NCI-H1436 (cell line): ENCODE data around the gene P4HB.

Source experiments
- DNase-seq: peaks from one replicate; lab custom pipeline; 2025; lab: John Stamatoyannopoulos, UW

P4HB gene

GRCh38 chr17:81810892-81811704, 49.2 kb downstream of the P4HB start:
- no peak for DNase-seq

- no peak for DNase-seq
These were observed 49.9 kb downstream of the P4HB start for GRCh38 chr17:81810476-81810875.

DNA sequence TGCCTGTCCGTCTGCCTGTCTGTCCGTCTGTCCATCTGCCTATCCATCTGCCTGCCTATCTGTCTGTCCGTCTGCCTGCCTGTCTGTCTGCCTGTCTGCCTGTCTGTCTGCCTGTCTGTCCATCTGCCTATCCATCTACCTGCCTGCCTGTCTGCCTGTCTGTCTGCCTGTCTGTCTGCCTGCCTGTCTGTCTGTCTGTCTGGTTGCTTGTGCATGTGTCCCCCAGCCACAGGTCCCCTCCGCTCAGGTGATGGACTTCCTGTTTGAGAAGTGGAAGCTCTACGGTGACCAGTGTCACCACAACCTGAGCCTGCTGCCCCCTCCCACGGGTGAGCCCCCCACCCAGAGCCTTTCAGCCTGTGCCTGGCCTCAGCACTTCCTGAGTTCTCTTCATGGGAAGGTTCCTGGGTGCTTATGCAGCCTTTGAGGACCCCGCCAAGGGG, 50.8 kb downstream of the P4HB start:
- no peak for DNase-seq

DNA sequence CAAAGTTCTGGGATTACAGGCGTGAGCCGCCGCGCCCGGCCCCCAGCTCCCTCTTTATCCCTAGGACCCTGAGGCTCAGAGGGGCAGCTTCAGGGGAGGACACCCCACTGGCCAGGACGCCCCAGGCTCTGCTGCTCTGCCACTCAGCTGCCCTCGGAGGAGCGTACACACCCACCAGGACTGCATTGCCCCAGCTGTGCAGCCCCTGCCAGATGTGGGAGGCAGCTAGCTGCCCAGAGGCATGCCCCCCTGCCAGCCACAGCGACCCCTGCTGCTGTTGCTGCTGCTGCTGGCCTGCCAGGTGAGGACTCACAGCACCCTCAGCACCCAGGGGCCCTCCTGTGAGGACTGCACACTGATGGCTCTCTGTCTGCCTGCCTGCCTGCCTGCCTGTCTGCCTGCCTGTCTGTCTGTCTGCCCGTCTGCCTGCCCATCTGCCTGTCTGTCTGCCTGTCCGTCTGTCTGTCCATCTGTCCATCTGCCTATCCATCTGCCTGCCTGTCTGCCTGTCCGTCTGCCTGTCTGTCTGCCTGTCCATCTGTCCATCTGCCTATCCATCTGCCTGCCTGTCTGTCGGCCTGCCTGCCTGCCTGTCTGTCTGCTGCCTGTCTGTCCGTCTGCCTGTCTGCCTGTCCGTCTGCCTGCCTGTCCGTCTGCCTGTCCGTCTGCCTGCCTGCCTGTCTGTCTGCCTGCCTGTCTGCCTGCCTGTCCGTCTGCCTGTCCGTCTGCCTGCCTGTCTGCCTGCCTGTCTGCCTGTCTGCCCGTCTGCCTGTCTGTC, 51.4 kb downstream of the P4HB start:
- no peak for DNase-seq

GRCh38 chr17:81807839-81808238, 52.5 kb downstream of the P4HB start:
- no peak for DNase-seq

GRCh38 chr17:81807210-81807719, 53.1 kb downstream of the P4HB start:
- DNase-seq = no peak

GRCh38 chr17:81806461-81807209, 53.7 kb downstream of the P4HB start:
- no peak for DNase-seq

DNA sequence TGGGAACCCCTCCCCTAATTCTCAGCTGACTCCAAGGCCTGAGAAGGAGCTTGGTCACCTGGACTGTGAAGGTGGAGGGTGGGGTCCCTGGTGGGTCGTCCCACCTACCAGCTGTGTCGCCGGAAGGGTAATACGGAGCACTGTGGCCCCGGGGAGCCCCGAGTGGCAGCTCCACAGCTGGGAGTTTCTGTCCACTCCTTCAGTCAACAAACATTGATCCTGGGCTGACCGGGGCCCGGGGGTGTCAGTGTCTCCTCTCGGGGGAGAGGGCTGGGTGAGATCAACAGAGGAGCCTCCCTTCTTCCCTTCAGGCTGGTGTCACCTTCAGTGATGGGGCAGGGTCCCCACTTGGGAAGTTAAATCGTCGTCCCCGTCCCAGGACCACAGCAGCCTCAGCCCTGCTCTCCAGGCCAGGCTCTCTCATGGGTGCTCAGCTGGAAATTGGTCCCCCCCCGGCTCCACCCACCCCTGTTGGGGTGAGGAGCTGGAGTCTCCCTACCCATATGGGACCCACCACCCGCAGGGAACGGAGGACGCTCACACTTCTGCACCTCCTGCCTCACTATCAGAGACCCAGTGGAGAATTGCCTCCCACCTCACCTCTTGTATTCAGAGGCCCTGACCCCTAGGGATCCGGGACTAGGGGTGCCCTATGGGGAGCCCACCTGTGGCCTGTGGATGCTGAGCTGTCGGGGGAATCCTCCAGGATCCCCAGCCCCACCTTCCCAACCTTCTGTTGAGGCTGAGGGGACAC, 54.5 kb downstream of the P4HB start:
- DNase-seq = no peak

DNA sequence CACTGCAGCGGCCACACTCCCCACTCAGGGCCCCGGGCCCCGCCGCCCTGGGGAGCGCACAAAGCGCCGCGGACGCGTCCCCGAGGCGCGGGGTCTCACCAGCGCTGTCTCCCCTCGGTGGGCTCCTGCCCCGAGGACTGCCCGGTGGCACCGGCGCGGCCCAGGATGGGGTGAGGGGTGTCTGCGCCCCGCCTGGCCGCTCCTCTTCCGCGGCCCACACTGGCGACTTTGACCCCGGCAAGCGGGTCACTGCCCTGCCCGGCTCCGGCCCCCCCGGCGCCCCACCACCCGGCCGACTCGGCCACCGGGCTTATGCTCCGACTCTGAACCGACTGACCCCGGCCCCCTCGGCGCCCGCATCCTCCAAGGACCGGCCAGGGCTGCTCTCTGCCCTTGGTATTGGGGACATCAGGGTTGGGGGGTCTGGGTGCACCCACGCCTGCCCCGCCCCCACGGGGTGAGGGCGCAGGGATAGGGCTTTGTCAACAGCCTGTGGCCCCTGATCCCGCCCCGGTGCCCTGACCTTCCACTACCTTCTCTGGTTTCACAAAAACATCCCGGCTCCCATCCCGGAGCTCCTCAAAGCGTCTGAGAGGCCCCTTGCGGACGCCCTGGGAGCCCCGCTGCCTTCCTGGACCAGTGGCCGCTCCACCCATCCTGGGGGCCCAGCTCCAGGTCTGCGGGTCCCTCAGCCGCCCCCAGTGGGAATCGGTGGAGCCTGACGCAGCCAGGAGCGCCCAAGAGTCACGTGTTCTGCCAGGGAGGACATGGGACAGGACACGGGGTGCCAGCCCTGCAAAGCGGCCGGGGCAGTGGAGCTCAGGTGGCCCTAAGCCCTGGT, 55.6 kb downstream of the P4HB start:
- no peak for DNase-seq

DNA sequence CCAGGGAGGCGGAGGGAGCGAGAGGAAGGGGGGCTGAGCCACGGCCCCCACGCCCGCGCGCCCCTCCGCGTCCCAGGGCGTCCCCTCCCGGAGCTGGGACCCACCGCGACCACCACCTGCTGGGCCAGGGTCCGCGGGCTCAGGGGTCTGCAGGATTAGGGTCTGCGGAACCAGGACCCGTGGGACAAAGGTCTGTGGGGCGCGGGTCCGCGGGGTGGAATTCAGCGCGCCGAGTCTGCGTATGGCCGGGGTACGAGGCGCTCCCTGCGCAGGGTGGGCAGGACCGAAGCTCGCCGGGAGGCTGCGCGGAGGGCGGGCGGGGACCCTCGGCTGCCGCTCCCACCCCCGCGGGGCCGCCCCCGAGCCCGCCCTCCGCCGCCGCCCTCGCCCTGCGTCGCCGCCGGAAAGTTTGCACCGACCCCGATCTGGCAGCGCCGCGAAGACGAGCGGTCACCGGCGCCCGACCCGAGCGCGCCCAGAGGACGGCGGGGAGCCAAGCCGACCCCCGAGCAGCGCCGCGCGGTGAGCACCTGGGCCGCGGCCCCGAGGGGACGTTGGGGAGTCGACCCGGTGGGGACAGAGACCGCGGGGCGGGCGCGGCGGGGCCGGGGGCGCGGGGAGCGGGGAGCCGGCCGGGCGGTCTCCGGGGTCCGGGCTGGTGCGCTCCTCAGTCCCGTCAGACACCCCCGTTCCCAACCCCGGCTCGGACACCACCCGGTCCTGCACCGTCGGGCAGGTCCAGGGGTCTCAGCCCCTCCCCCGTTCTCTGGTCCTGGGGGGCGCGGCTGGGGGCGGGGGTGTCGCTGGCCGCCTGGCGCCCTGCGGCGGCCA, 56.4 kb downstream of the P4HB start, which contains the start of gene GCGR:
TSS of gene GCGR (plus strand) at position 423 of the 831 bp plus-strand sequence. CDS start 4,869 bp downstream, outside the sequence.
- DNase-seq = no peak

DNA sequence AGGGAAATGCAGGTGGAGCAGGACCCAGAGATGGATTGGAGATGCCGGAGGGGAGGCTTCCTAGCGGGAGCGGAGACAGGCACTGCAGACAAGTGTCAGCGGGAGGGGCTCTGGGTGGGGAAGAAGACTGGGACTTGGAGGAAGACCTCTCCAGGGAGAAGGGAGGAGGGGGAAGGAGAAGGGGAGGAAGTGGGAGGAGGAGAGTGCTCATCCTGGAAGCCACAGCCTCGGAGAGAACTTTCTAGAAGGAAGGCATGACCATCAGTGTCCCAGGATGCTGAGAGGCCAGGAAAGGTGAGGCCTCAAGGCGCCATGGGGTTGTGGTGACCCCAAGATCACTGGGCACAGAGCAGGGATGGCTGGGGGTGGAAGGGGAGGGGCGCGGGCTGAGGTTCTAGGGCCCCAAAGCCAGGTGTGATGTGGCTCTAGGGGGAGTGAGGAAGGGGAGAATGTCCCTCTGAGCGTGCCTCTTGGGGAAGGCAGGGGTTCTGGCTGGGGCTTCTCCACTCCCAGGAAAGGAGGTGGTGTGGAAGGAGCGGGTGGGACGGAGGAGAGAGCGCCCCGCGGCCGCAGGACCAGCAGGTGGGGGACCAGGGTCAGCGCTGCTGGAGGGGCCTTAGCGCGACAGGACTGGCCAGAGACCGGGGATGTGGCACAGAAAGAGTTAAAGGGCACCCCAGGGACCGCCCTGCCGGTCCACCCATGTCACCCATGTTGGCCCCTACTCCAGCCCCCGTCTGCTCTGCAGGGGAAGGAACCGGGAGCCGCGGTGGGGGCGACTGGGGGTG, 57.3 kb downstream of the P4HB start:
- no peak for DNase-seq

GRCh38 chr17:81802048-81802758, 58.1 kb downstream of the P4HB start:
- DNase-seq = no peak

DNA sequence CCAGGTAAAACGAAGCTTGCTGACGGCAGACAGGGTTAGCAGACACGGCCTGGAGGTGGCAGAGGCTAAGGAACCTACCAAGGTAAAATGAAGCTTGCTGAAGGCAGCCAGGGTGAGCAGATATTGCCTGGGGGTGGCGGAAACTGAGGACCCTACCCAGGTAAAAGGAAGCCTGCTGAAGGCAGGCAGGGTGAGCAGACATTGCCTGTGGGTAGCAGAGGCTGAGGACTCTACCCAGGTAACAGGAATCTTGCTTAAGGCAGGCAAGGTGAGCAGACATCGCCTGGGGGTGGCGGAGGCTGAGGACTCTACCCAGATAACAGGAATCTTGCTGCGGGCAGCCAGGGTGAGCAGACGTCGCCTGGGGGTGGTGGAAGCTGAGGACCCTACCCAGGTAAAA, 59.0 kb downstream of the P4HB start:
- DNase-seq = no peak

GRCh38 chr17:81794509-81794908, 65.8 kb downstream of the P4HB start:
- DNase-seq = no peak

- DNase-seq = no peak
These were observed 66.3 kb downstream of the P4HB start for GRCh38 chr17:81794074-81794476.
